H1 (cell line): ENCODE measurements around the gene NFXL1. TPM values are rescaled to one million over a fixed set of nuclear protein-coding genes. Genes with fewer than 3 reads are reported as not detected.

Source experiments
- CREB1 ChIP-seq: IDR thresholded peaks from 2 replicates; pipeline ENCODE4 v1.6.1; 2012; ENCODE audit warnings: inconsistent platforms
- RBBP5 ChIP-seq: IDR thresholded peaks from 2 replicates; pipeline ENCODE4 v1.7.1; 2012; ENCODE audit warnings: low read depth, mild to moderate bottlenecking, inconsistent platforms, low read length, moderate library complexity, borderline replicate concordance
- RFX5 ChIP-seq: IDR thresholded peaks from 2 replicates; pipeline ENCODE4 v1.6.1; 2011; ENCODE audit warnings: low read depth, low read length, improper control_type of control experiment, borderline replicate concordance
- polyA plus RNA-seq, 7 experiments: library from polyadenylated mRNA; depleted of rRNA in 3 of 7; stranded (reverse) in 5 of 7; unstranded in 2 of 7; fragments of >200 nt in 5 of 7; fragments of 200-250 nt in 2 of 7; gene quantifications; 1 replicate in 5 of 7; 2 replicates in 1 of 7; 4 replicates in 1 of 7; pipeline versions ENCODE4 v1.2.1 to v1.2.3, GENCODE V29; 2011 to 2013; ENCODE audit warnings: missing spikeins in 2 of 7, mixed read lengths in 2 of 7
- total RNA-seq: library from RNA; stranded (reverse); fragmentation: NEBNext Ultra II Directional; extraction: Animal tissue kit (Norgen Biotek cat#: 25700); gene quantifications from 2 replicates; pipeline ENCODE4 v1.2.1, GENCODE V29; 2021
- TF ChIP-seq, protein P1 (sequence below): IDR thresholded peaks from 2 replicates; pipeline ENCODE4 v1.6.1; 2011; ENCODE audit warnings: low read length, improper control_type of control experiment

Gene NFXL1
- total and polyA plus RNA-seq, 2 of the 8 experiments (the other 6 are each of a cell fraction or from before 2014, with no cell fraction given) = 10.0 to 29.5 TPM

DNA sequence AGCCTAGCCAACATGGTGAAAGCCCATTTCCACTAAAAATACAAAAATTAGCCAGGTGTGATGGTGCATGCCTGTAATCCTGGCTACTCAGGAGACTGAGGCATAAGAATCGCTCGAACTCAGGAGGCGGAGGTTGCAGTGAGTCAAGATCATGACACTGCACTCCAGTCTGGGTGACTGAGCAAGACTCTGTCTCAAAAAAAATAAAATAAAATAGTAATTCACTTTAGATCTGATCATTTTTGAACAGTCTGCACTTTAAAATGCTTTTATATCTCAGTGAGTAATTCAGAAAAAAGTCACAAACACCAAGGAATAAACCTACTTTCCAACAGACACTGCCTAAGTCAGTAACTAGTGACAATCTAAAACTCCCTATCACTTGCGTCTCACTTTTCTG is 50.9 kb downstream of the NFXL1 start (continued):
- TF ChIP-seq RBBP5 (no peak), CREB1 (no peak), RFX5 (no peak)
- TF ChIP-seq, protein P1, sequence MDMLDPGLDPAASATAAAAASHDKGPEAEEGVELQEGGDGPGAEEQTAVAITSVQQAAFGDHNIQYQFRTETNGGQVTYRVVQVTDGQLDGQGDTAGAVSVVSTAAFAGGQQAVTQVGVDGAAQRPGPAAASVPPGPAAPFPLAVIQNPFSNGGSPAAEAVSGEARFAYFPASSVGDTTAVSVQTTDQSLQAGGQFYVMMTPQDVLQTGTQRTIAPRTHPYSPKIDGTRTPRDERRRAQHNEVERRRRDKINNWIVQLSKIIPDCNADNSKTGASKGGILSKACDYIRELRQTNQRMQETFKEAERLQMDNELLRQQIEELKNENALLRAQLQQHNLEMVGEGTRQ = no peak
